Memory B cell (primary cell): ENCODE measurements around the gene PIK3CG.
A peak's percentile ranks its signal among the peaks of the same experiment; 100 is the strongest.
"Not testable (repeated sequence)": the region's sequence is repeated elsewhere in the genome, so short reads cannot be mapped to it uniquely, and the experiment has no call there.

Experiments used
- ATAC-seq: fragments of 150-1000 bp; cut with Tn5 transposase; 2 replicates; pipeline ENCODE4 v1.10.0; 2021; ENCODE audit warnings: low read depth, mild to moderate bottlenecking, moderate library complexity
- DNase-seq, 2 donors: peaks; one replicate each; pipeline ENCODE4 v3.0.0; 2022; ENCODE audit warnings: low spot score in 2 of 2
- H3K27ac Mint-ChIP-seq: one replicate; pipeline ENCODE4 v1.8.0; 2022; ENCODE audit warnings: mild to moderate bottlenecking, moderate library complexity, mixed read lengths
- H3K27me3 Mint-ChIP-seq: one replicate; pipeline ENCODE4 v1.8.0; 2022; ENCODE audit warnings: mixed read lengths
- H3K36me3 Mint-ChIP-seq: one replicate; pipeline ENCODE4 v1.8.0; 2022; ENCODE audit warnings: mild to moderate bottlenecking, mixed read lengths
- H3K4me1 Mint-ChIP-seq: one replicate; pipeline ENCODE4 v1.8.0; 2022; ENCODE audit warnings: mixed read lengths
- H3K4me3 Mint-ChIP-seq: one replicate; pipeline ENCODE4 v1.8.0; 2022; ENCODE audit warnings: mild to moderate bottlenecking, moderate library complexity, mixed read lengths
- H3K9me3 Mint-ChIP-seq: one replicate; pipeline ENCODE4 v1.8.0; 2022; ENCODE audit warnings: mixed read lengths

PIK3CG gene

GRCh38 chr7:106865130-106866041 is at the start of gene PIK3CG:
Gene PIK3CG, plus strand, starts transcription at chr7:106865282. Its CDS starts 2,280 bp downstream, at chr7:106867562.
- H3K4me1 Mint-ChIP-seq: peaks cover 42% of the 10 kb centered on the region
- H3K27me3 Mint-ChIP-seq: no peaks in the 10 kb centered on the region
- H3K27ac Mint-ChIP-seq: peak within 1 kb of the TSS; percentile 95
- peaks cover 18% of the 10 kb centered on the region for H3K36me3 Mint-ChIP-seq
- H3K9me3 Mint-ChIP-seq: no peaks in the 10 kb centered on the region
- peak; percentile 89 for ATAC-seq
- DNase-seq: peak; percentile 43 to 65
- peak within 1 kb of the TSS; percentile 96 for H3K4me3 Mint-ChIP-seq

- peaks cover 4% of the 10 kb centered on the region for H3K4me1 Mint-ChIP-seq
- H3K9me3 Mint-ChIP-seq: no peaks in the 10 kb centered on the region
- H3K27me3 Mint-ChIP-seq: no peaks in the 10 kb centered on the region
- no peaks in the 10 kb centered on the region for H3K36me3 Mint-ChIP-seq
- no peak overlapping the region for H3K27ac Mint-ChIP-seq
- ATAC-seq (no peak), DNase-seq (no peak)
- no peak overlapping the region for H3K4me3 Mint-ChIP-seq
Measured at GRCh38 chr7:106817098-106817497, 48.0 kb upstream of the PIK3CG start.

GRCh38 chr7:106818736-106819135 is 46.3 kb upstream of the PIK3CG start:
- Mint-ChIP-seq H3K36me3 (no peaks in the 10 kb centered on the region), H3K27me3 (no peaks in the 10 kb centered on the region), H3K27ac (no peak overlapping the region), H3K4me1 (no peaks in the 10 kb centered on the region), H3K4me3 (no peak overlapping the region), H3K9me3 (no peaks in the 10 kb centered on the region)
- no peak for ATAC-seq
- DNase-seq: no peak

- H3K36me3 Mint-ChIP-seq: no peaks in the 10 kb centered on the region
Measured at GRCh38 chr7:106819546-106819945, 45.5 kb upstream of the PIK3CG start.

GRCh38 chr7:106820321-106821217 is 44.5 kb upstream of the PIK3CG start:
- Mint-ChIP-seq H3K4me3 (no peak overlapping the region), H3K4me1 (peaks cover 3% of the 10 kb centered on the region), H3K27me3 (no peaks in the 10 kb centered on the region), H3K36me3 (no peaks in the 10 kb centered on the region), H3K9me3 (no peaks in the 10 kb centered on the region), H3K27ac (no peak overlapping the region)
- ATAC-seq (no peak), DNase-seq (no peak)

More at GRCh38 chr7:106819546-106819945, 45.5 kb upstream of the PIK3CG start:
- Mint-ChIP-seq H3K27ac (no peak overlapping the region), H3K9me3 (no peaks in the 10 kb centered on the region), H3K4me1 (peaks cover 2% of the 10 kb centered on the region), H3K4me3 (no peak overlapping the region), H3K27me3 (no peaks in the 10 kb centered on the region)
- DNase-seq: no peak
- no peak for ATAC-seq

GRCh38 chr7:106823631-106824030 is 41.5 kb upstream of the PIK3CG start:
- Mint-ChIP-seq H3K4me1 (peaks cover 3% of the 10 kb centered on the region), H3K4me3 (no peak overlapping the region), H3K9me3 (no peaks in the 10 kb centered on the region), H3K27me3 (no peaks in the 10 kb centered on the region), H3K36me3 (no peaks in the 10 kb centered on the region), H3K27ac (no peak overlapping the region)
- DNase-seq (no peak), ATAC-seq (no peak)

- DNase-seq (no peak), ATAC-seq (no peak)
- Mint-ChIP-seq H3K9me3 (peaks cover under 1% of the 10 kb centered on the region), H3K27ac (no peak overlapping the region), H3K36me3 (no peaks in the 10 kb centered on the region), H3K4me3 (no peak overlapping the region), H3K27me3 (no peaks in the 10 kb centered on the region), H3K4me1 (peaks cover 3% of the 10 kb centered on the region)
Measured at GRCh38 chr7:106824458-106824857, 40.6 kb upstream of the PIK3CG start.

- Mint-ChIP-seq H3K27ac (no peak overlapping the region), H3K4me3 (no peak overlapping the region), H3K4me1 (peaks cover 3% of the 10 kb centered on the region), H3K27me3 (no peaks in the 10 kb centered on the region), H3K36me3 (peaks cover 8% of the 10 kb centered on the region), H3K9me3 (peaks cover 13% of the 10 kb centered on the region)
- ATAC-seq (no peak), DNase-seq (no peak)
Measured at GRCh38 chr7:106827626-106828025, 37.5 kb upstream of the PIK3CG start.

GRCh38 chr7:106829496-106829895 is 35.6 kb upstream of the PIK3CG start:
- Mint-ChIP-seq H3K9me3 (peaks cover 13% of the 10 kb centered on the region), H3K4me3 (no peak overlapping the region), H3K36me3 (peaks cover 8% of the 10 kb centered on the region), H3K27ac (no peak overlapping the region), H3K27me3 (no peaks in the 10 kb centered on the region), H3K4me1 (peaks cover under 1% of the 10 kb centered on the region)
- DNase-seq (no peak), ATAC-seq (no peak)

- not testable (repeated sequence) for H3K4me3 Mint-ChIP-seq, H3K4me1 Mint-ChIP-seq, H3K36me3 Mint-ChIP-seq, ATAC-seq, DNase-seq, H3K27me3 Mint-ChIP-seq, H3K27ac Mint-ChIP-seq
- peaks cover 13% of the 10 kb centered on the region for H3K9me3 Mint-ChIP-seq
Measured at GRCh38 chr7:106830896-106831295, 34.2 kb upstream of the PIK3CG start.

GRCh38 chr7:106836816-106837215 is 28.3 kb upstream of the PIK3CG start:
- Mint-ChIP-seq H3K4me1 (peaks cover 5% of the 10 kb centered on the region), H3K9me3 (no peaks in the 10 kb centered on the region), H3K36me3 (peaks cover 3% of the 10 kb centered on the region), H3K27ac (no peak overlapping the region), H3K4me3 (no peak overlapping the region), H3K27me3 (no peaks in the 10 kb centered on the region)
- no peak for ATAC-seq
- DNase-seq: no peak

GRCh38 chr7:106839511-106839910 is 25.6 kb upstream of the PIK3CG start:
- Mint-ChIP-seq H3K4me1 (peaks cover 8% of the 10 kb centered on the region), H3K27me3 (no peaks in the 10 kb centered on the region), H3K27ac (no peak overlapping the region), H3K4me3 (no peak overlapping the region), H3K9me3 (no peaks in the 10 kb centered on the region), H3K36me3 (peaks cover 3% of the 10 kb centered on the region)
- DNase-seq: no peak
- peak; percentile 88 for ATAC-seq

GRCh38 chr7:106840342-106840741 is 24.7 kb upstream of the PIK3CG start:
- ATAC-seq (no peak), DNase-seq (no peak)
- H3K27ac Mint-ChIP-seq: no peak overlapping the region
- no peak overlapping the region for H3K4me3 Mint-ChIP-seq
- no peaks in the 10 kb centered on the region for H3K27me3 Mint-ChIP-seq
- H3K4me1 Mint-ChIP-seq: peaks cover 8% of the 10 kb centered on the region
- H3K36me3 Mint-ChIP-seq: peaks cover 3% of the 10 kb centered on the region
- H3K9me3 Mint-ChIP-seq: no peaks in the 10 kb centered on the region

GRCh38 chr7:106841896-106842390 is 23.1 kb upstream of the PIK3CG start:
- H3K4me3 Mint-ChIP-seq: no peak overlapping the region
- ATAC-seq: peak; percentile 53
- no peak for DNase-seq

More at GRCh38 chr7:106841896-106842390, 23.1 kb upstream of the PIK3CG start:
- Mint-ChIP-seq H3K4me1 (peaks cover 8% of the 10 kb centered on the region), H3K27ac (no peak overlapping the region), H3K9me3 (no peaks in the 10 kb centered on the region), H3K27me3 (peaks cover 2% of the 10 kb centered on the region), H3K36me3 (peaks cover 3% of the 10 kb centered on the region)
